HS-5 (cell line): ENCODE measurements around the gene MAST4.

Source experiments
- DNase-seq: peaks from one replicate; pipeline ENCODE4 v3.0.0-alpha.2; 2012; ENCODE audit warnings: low read depth

Gene MAST4

DNA sequence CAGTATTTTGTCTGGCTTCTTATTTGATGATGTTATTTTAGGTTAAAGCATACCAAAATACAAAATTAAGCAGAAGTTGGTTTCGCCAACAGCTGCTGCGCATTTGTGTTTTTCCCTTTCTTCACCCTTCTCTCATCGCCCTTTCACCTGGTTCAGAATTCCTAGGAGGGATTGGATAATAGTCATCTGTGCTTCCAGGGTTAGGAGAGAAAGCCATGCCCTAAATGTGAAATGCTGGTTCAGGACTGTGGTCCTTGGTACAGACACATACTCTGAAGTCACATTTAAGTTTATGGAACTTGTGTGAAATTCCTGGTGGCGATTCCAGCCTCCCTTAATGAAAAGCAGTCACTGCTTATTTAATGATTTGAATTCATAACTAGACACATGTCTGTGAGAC lies 7.7 kb downstream of the MAST4 start:
- DNase-seq: no peak

- DNase-seq: no peak
These were observed 10.5 kb downstream of the MAST4 start for GRCh38 chr5:66606713-66607112.

DNA sequence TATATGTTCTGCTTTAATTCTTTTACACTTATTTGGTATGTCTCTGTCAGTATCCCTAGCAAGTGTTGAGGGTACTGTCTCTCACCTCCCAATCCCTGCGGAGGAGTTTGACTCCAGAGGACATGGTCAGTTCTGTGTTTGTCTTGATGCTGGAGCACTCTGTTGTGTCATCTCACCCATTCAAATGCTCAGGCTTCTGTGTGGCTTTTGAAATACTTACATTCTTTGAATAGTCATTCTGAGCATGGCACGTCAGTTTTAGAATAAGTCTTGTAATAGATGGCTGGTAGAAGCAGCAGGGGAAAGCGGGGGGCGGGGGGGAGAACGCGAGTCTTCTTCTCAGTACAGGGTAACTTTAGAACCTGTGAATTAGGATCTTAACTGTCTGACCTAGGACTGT lies 12.3 kb downstream of the MAST4 start:
- no peak for DNase-seq

- no peak for DNase-seq
These were observed 13.4 kb downstream of the MAST4 start for GRCh38 chr5:66609615-66610014.

DNA sequence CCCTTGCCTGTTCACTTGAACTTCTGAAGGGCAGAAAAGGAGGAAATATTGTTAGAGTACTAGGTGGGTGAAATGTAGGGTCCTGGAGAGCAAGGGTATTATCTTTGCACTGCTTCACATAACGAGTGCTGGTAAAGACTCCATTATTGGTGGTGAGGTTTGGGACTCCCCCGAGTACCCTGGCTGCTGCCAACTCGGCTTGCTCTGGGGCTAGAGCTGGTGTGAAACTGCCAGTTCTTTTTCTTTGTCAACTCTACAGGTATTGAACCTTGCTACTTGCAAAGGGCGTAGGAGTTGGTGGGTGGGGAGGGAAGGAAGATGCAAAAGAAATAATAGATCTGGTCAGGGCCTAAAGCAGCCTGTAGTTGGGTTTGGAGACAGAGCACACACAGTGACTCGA lies 16.0 kb downstream of the MAST4 start:
- DNase-seq: no peak

DNA sequence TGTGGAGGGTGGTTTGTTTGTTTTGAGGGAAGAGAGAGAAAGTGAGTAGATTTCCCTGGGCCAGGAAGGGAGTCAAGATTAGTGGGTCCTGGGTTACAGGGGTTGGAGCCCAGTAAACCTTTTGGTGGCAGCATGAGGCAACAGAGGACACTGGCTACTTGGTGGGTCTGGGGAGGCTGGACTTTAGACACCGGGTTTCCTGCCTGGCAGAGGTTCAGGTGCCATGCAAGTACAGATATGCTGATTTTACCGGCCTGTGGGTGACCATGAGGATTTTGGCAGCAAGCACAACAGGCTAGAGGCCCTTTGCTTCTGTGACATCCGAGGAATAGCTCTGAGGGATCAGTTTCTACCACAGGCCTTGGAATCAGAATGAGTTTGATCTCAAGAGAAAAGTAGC lies 18.9 kb downstream of the MAST4 start:
- no peak for DNase-seq

DNA sequence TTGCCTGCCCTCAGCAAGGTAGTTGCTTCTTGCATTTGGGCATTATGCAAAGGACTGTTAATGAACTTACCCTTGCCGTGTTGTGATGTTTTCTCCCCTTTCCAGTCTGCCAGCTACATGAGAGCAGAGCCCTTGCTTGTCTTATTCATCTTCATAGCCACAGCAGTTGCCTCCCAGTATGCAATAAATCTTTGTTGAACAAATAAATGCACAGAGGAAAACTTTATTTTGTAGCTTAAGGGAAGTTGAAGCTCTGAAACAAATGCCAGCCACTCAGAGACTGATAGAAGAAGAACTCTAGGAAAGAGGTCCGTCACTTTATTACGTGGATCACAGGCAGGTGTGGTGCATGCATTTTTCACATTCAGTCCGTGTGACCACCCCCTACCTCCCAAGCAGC lies 19.7 kb downstream of the MAST4 start:
- DNase-seq: no peak

DNA sequence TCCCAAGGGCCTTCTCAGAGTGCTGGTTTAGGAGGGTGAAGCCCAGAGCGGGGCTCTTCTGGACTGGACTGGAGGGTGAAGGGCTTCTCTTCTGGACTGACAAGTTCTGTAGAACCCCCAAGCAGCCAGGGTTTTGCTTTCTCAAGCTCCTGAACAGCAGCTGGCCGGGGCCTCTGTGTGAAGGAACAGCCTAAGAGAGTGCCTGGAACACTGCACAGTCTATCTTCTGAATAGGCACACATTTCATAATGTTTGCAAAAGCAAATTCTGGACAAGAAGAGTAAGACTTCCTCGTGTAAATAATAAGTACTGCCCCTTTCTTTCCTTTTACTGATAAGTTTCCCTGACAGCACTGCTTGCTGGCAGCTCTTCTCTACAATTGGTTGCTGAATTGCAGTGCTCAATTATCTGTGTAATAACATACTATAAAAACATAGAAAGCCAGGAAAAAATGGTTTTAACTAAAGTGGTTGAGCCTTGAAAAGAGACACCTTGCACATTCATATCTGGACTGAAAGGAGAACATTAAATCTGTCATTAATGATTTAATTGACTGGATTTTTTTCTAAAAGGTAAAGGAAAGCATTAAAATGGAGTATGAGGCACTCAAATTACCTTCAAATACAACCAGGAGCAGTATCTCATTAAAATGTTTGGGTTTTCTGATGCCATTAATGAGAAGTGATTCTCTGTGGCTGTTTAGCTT lies 20.5 kb downstream of the MAST4 start:
- DNase-seq: no peak

- DNase-seq: no peak
These were observed 21.2 kb downstream of the MAST4 start for GRCh38 chr5:66617226-66617861.

GRCh38 chr5:66617991-66618768 lies 22.0 kb downstream of the MAST4 start:
- no peak for DNase-seq

GRCh38 chr5:66620711-66621110 lies 24.5 kb downstream of the MAST4 start:
- DNase-seq: no peak

DNA sequence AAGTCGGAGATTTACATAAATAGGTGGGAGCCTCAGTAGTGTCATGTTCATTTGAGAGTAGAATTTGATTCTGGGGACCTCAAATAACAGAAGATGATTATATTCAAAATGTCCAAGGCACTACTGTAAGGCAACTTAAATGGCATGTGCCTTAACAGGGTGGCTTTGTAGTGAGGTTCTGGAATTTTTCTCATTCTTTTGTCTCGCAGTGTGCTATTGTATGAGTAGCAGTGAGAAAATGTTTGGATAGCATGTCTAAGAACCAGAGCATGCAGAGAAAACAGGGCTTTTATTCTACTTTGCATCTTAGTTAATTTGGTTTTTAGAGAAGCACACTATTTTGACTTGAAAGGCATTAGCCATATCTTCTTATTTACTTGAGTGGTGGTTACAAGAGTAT lies 25.0 kb downstream of the MAST4 start:
- no peak for DNase-seq

DNA sequence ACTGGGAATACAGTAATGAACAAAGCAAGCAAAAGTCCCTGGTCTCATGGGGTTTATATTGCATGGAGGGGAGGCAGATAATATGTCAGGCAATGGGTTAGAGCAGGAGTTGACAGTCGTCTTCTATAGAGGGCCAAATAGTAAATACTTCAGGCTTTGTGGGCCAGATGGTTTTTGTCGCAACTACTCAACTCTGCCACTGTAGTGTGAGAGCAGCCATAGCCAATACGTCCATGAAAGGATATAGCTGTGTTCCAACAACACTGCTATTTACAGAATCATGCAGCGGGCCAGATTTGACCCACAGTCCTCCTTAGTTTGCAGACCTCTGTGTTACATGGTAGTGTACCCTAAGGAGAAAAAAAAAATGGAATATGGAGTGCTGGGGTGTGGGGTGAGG lies 25.5 kb downstream of the MAST4 start:
- DNase-seq: no peak

DNA sequence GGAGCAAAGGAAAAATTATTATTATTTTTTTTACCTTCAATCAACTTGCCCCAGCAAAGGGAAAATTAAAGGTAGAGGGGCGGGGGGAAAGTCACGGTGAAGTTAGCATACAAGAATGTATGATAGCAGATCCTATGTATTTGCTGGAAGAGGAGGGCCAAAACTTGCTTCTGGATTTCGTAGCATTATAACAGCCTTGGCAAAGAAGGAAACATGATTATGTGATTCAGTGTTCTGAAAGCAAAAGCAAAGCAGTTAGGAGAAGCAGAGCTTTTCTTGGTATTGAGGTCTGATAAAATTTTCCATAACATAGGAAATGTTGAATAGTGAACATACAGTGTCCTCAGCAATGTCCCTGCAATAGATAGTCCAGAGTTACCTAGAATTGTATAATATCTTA lies 32.4 kb downstream of the MAST4 start:
- DNase-seq: no peak

DNA sequence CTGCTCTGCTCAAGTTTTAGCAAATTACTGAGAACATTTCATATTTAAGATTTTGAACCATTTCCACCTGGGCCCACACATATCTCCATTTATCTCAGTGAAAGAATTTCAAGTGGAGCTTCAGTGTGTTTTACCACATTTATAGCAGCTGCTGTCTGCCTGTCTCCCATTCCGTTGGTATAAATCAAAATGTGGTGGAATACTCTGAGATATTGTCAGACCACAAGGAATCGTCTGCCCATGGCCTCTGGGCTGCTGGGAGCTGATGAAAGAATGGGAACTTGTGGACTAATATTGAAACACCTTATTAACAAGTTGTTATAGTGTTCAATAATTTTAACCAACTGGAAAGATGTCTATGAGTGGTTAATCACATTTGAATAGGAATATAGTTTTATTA lies 33.3 kb downstream of the MAST4 start:
- no peak for DNase-seq

DNA sequence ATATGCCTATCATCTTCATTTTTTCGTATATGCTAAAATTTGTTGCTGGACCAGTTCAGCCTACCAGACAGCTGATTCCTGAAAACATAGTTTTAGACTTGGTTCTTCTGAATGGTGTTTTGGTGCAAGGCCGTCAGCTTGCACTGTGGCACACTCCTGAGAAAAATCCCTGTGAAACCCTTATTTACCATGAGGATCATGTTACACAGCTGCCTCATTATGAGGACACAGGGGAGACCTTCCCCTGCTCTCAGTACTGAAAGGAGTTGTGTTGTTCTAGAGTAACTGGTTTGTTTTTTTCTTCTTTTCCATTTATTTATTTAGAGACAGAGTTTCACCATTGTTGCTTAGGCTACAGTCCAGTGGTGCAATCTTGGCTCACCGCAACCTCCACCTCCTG lies 37.6 kb downstream of the MAST4 start:
- no peak for DNase-seq

- no peak for DNase-seq
These were observed 38.4 kb downstream of the MAST4 start for GRCh38 chr5:66634601-66635000.

DNA sequence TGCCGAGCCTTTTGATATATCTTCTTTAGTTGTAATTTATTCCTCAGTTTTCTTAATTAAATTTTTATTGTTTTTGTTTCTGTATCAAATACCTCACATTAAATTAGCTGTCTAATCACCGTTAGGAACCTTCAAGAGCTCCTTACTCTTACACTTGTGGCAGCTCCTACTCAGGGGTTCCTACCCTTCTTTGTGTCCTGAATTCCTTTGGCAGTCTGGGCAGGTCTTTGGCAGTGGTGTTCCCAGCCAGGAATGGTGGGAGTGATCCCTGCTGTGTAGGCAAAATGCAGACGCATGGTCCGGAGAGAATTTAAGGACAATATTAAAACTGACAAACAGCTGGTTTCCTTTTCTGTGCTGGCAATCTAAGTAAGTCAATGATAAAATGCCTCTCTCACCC lies 41.8 kb downstream of the MAST4 start:
- no peak for DNase-seq

- no peak for DNase-seq
These were observed 42.8 kb downstream of the MAST4 start for GRCh38 chr5:66639037-66639436.

GRCh38 chr5:66642538-66642937 lies 46.3 kb downstream of the MAST4 start:
- DNase-seq: no peak

GRCh38 chr5:66643387-66643786 lies 47.2 kb downstream of the MAST4 start:
- no peak for DNase-seq

DNA sequence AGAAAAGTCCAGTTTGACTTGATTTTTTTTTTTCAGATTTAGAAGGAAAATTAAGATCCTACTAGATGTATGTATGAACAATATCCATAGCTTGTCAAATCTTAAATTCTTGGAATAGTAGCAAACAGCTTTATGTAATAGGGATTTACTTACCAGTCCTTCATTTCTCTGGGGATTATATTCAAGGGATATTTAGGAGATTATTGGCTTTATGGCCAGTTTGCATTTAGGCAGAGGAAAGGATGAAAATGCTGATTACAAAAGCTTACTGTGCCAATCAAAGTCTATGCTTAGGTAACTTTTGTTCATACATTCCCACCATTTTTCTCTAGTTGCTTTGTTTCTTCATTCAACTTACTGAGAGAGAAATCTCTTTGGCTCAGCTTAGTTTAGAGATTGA lies 47.9 kb downstream of the MAST4 start:
- DNase-seq: no peak

- no peak for DNase-seq
These were observed 48.8 kb downstream of the MAST4 start for GRCh38 chr5:66645039-66645438.
